DOHH2 (cell line): Measurements from ENCODE around the gene GGA1.

Source experiments
- H3F3A ChIP-seq: fragments of 200-600 bp; sonication (generic), shearing (Covaris generic); 2 replicates; pipeline ENCODE4 v1.6.0; 2016; ENCODE audit warnings: antibody characterized with exemption, mild to moderate bottlenecking; ENCODE audit not compliant: control insufficient read depth, insufficient read depth
- H3K27ac ChIP-seq: fragments of 200-600 bp; sonication (generic); 2 replicates; pipeline ENCODE4 v1.5.1; 2014; ENCODE audit warnings: low read depth, mild to moderate bottlenecking, low read length, moderate library complexity
- H3K27me3 ChIP-seq: fragments of 200-600 bp; sonication (generic); 2 replicates; pipeline ENCODE4 v1.6.1; 2014; ENCODE audit warnings: mild to moderate bottlenecking, low read length, mixed read lengths; ENCODE audit not compliant: control insufficient read depth
- H3K36me3 ChIP-seq: fragments of 200-600 bp; sonication (generic); 2 replicates; pipeline ENCODE4 v1.6.1; 2014; ENCODE audit warnings: mild to moderate bottlenecking, low read length, moderate library complexity, mixed read lengths; ENCODE audit not compliant: control insufficient read depth
- H3K4me1 ChIP-seq: fragments of 200-600 bp; sonication (generic); 2 replicates; pipeline ENCODE4 v1.6.1; 2014; ENCODE audit warnings: mild to moderate bottlenecking, low read length, mixed read lengths; ENCODE audit not compliant: control insufficient read depth
- H3K4me2 ChIP-seq: fragments of 200-600 bp; sonication (generic); 2 replicates; pipeline ENCODE4 v1.6.0; 2014; ENCODE audit warnings: mild to moderate bottlenecking, low read length, moderate library complexity
- H3K4me3 ChIP-seq: fragments of 200-600 bp; sonication (generic); 2 replicates; pipeline ENCODE4 v1.5.1; 2014; ENCODE audit warnings: mild to moderate bottlenecking, low read length, mixed read lengths
- H3K79me2 ChIP-seq: fragments of 200-600 bp; sonication (generic); 2 replicates; pipeline ENCODE4 v1.6.1; 2014; ENCODE audit warnings: mild to moderate bottlenecking, low read length, mixed read lengths; ENCODE audit not compliant: control insufficient read depth
- H3K9me2 ChIP-seq: fragments of 200-600 bp; sonication (generic); replicated peaks from 2 replicates; pipeline ENCODE4 v1.6.1; 2014; ENCODE audit warnings: mild to moderate bottlenecking, low read length, mixed read lengths; ENCODE audit not compliant: control insufficient read depth
- H3K9me3 ChIP-seq: fragments of 200-600 bp; sonication (generic); 2 replicates; pipeline ENCODE4 v1.6.1; 2014; ENCODE audit warnings: antibody characterized with exemption, low read length, mixed read lengths; ENCODE audit not compliant: control insufficient read depth, insufficient read depth
- H4K20me1 ChIP-seq: fragments of 200-600 bp; sonication (generic); 2 replicates; pipeline ENCODE4 v1.6.0; 2014; ENCODE audit warnings: low read depth, mild to moderate bottlenecking, antibody characterized with exemption, low read length, moderate library complexity; ENCODE audit not compliant: control insufficient read depth, insufficient read depth
- EZH2phosphoT487 ChIP-seq: fragments of 200-600 bp; sonication (generic); IDR thresholded peaks from 2 replicates; pipeline ENCODE4 v1.6.1; 2017; ENCODE audit warnings: borderline replicate concordance, mild to moderate bottlenecking, antibody characterized with exemption, low read length, moderate library complexity, mixed read lengths
- TF ChIP-seq, protein P1 (sequence below): fragments of 200-600 bp; sonication (generic); IDR thresholded peaks from one replicate; pipeline ENCODE4 v1.5.1; 2014; ENCODE audit warnings: antibody characterized with exemption, mild to moderate bottlenecking, low read depth, low read length; ENCODE audit not compliant: poor library complexity, severe bottlenecking

Gene GGA1, protein sequence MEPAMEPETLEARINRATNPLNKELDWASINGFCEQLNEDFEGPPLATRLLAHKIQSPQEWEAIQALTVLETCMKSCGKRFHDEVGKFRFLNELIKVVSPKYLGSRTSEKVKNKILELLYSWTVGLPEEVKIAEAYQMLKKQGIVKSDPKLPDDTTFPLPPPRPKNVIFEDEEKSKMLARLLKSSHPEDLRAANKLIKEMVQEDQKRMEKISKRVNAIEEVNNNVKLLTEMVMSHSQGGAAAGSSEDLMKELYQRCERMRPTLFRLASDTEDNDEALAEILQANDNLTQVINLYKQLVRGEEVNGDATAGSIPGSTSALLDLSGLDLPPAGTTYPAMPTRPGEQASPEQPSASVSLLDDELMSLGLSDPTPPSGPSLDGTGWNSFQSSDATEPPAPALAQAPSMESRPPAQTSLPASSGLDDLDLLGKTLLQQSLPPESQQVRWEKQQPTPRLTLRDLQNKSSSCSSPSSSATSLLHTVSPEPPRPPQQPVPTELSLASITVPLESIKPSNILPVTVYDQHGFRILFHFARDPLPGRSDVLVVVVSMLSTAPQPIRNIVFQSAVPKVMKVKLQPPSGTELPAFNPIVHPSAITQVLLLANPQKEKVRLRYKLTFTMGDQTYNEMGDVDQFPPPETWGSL

DNA sequence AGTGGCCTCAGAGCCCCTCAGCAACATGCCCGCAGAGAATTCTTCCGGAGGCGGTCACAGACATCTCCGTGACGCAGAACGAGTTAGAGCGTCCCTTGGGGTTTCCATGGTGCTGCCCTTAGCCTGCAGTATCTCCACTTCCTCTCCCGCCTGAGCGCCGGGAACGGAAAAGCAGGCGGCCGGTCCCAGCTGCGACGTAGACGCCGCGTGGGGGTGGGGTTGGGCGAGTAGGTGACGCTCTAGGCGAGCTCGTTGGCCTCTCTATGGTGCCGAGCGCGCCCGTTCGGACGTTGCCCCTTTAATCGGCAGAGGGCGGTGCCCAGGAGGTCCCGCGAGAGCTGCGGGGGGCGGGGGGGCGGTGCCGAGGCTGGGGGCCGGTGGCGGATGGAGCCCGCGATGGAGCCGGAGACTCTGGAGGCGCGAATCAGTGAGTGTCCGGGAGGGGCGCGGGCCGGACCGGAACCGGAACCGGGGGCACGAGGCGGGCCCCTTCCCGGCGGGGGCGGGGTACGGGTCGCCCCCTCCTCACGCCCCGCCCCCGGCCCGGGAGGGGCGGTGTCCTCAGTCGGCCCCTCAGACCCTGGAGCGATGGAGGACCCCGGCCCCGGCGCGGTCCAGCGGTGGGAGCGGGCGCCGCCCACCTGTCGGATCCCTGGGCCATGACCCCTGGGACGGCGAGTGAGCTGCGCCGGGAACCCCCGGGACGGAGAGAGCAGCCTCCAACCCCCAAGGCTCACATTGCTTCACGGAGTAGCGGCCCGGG, at the start of gene GGA1:
Gene GGA1 (plus strand): TSS at position 358 of the 763 bp plus-strand sequence. CDS start 27 bp downstream, at position 385.
- Histone ChIP-seq H3K9me2 (no peaks in the 10 kb centered on the region), H3K4me2 (peak within 1 kb of the TSS; percentile 95), H3K27ac (peak within 1 kb of the TSS; percentile 95), H3K4me3 (peak within 1 kb of the TSS; percentile 98), H4K20me1 (no peaks in the 10 kb centered on the region), H3K27me3 (0 out of 2 replicates have a peak, but pooled peaks cover 3% of the 10 kb centered on the region), H3K4me1 (peaks cover 42% of the 10 kb centered on the region), H3K79me2 (peaks cover 39% of the 10 kb centered on the region), H3F3A (peaks cover 11% of the 10 kb centered on the region), H3K9me3 (no peaks in the 10 kb centered on the region), H3K36me3 (peaks cover 33% of the 10 kb centered on the region)
- TF ChIP-seq, protein P1, sequence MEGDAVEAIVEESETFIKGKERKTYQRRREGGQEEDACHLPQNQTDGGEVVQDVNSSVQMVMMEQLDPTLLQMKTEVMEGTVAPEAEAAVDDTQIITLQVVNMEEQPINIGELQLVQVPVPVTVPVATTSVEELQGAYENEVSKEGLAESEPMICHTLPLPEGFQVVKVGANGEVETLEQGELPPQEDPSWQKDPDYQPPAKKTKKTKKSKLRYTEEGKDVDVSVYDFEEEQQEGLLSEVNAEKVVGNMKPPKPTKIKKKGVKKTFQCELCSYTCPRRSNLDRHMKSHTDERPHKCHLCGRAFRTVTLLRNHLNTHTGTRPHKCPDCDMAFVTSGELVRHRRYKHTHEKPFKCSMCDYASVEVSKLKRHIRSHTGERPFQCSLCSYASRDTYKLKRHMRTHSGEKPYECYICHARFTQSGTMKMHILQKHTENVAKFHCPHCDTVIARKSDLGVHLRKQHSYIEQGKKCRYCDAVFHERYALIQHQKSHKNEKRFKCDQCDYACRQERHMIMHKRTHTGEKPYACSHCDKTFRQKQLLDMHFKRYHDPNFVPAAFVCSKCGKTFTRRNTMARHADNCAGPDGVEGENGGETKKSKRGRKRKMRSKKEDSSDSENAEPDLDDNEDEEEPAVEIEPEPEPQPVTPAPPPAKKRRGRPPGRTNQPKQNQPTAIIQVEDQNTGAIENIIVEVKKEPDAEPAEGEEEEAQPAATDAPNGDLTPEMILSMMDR: no peak
- TF ChIP-seq EZH2phosphoT487: no peak

DNA sequence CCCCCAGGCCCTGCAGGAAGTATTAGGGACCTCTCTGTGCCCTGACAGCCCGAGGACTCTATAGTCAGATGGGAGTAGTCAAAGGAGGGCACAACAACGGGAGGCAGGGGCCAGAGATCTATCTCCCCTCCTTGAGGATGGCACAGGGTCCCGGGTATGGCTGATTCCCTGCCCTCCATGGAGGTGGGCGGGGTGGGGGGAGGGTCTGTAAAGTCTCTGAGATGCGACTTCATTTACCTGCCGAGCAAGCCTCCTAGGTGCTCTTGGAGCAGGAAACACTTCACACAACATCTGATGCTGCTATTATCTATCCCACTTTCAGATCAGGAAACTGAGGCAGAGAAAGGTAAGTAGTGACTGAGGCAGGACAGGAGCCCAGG, 49.1 kb upstream of the GGA1 start:
- Histone ChIP-seq H3K79me2 (no peaks in the 10 kb centered on the region), H3F3A (no peaks in the 10 kb centered on the region), H3K27ac (no peak overlapping the region), H3K4me2 (no peak overlapping the region), H3K27me3 (peaks cover 34% of the 10 kb centered on the region), H3K36me3 (no peaks in the 10 kb centered on the region), H3K9me3 (no peaks in the 10 kb centered on the region), H3K4me3 (no peak overlapping the region), H4K20me1 (no peaks in the 10 kb centered on the region), H3K9me2 (no peaks in the 10 kb centered on the region), H3K4me1 (no peaks in the 10 kb centered on the region)
- TF ChIP-seq, protein P1: no peak
- no peak for TF ChIP-seq EZH2phosphoT487

DNA sequence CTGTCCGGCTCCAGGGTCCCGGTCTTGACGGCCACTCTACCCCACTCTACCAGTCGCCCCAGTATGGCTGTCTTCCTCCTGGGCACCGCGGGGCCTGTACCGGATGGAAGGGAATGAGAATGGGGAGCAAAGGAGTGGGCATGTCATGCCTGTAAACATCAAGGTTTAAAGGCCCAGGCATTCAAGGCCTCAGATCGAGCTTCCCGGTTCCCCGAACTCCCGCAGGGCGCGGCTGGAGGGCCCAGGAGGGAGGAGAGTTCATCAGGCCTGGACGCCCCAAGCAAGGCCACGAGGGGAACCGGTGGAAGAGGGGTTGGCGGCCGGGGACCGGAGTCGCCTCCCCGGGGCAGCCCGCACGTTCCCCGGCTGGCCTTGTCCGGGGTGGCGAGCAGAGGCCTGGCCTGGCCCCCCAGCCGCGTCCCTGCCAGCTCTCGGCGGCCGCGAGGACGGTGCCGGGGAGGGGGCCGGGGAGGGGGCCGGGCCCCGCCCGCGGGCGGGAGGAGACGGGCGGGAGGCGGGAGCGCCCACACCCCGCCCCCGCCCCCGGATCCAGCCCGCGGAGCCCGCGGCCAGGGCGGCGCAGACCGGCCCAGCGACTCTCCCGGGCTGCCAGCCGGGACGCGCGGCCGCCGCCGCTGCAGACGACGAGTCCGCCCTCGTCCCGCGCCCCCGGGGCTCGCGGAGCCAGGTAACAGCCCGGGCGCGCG, 48.6 kb upstream of the GGA1 start, which contains the start of gene CDC42EP1:
Gene CDC42EP1 (plus strand): TSS at position 580 of the 707 bp plus-strand sequence. CDS start 5,870 bp downstream, outside the sequence.
- Histone ChIP-seq H3F3A (no peaks in the 10 kb centered on the region), H3K27me3 (peaks cover 34% of the 10 kb centered on the region), H3K4me2 (no peak within 1 kb of the TSS), H3K79me2 (no peaks in the 10 kb centered on the region), H3K9me2 (no peaks in the 10 kb centered on the region), H3K9me3 (no peaks in the 10 kb centered on the region), H3K4me3 (no peak within 1 kb of the TSS), H4K20me1 (no peaks in the 10 kb centered on the region), H3K36me3 (no peaks in the 10 kb centered on the region), H3K4me1 (no peaks in the 10 kb centered on the region), H3K27ac (no peak within 1 kb of the TSS)
- TF ChIP-seq EZH2phosphoT487: no peak
- TF ChIP-seq, protein P1: no peak
